DND-41 (cell line): Measurements from ENCODE around the gene PRSS56.
"Not testable (repeated sequence)": the region's sequence is repeated elsewhere in the genome, so short reads cannot be mapped to it uniquely, and the experiment has no call there.

Source experiments
- ATAC-seq: fragments of 200-7000 bp; cut with Tn5 transposase; 3 replicates; pipeline ENCODE4 v1.9.1; 2021; ENCODE audit warnings: low read depth; ENCODE audit not compliant: insufficient read depth
- DNase-seq: peaks from one replicate; pipeline ENCODE4 v3.0.0-alpha.2; 2020
- H2AFZ ChIP-seq: 2 replicates; pipeline ENCODE4 v1.6.0; 2012; ENCODE audit warnings: low read depth, low read length
- H3K27ac ChIP-seq: 2 replicates; pipeline ENCODE4 v1.5.1; 2012; ENCODE audit warnings: low read length, inconsistent platforms
- H3K27me3 ChIP-seq: fragments of 200-600 bp; sonication (generic); 2 replicates; pipeline ENCODE4 v1.6.0; 2012; ENCODE audit warnings: low read length, mild to moderate bottlenecking, inconsistent platforms; ENCODE audit not compliant: insufficient read depth, poor library complexity
- H3K36me3 ChIP-seq: 2 replicates; pipeline ENCODE4 v1.5.1; 2012; ENCODE audit warnings: low read length, inconsistent platforms; ENCODE audit not compliant: insufficient read depth
- H3K4me1 ChIP-seq: 2 replicates; pipeline ENCODE4 v1.5.1; 2012; ENCODE audit warnings: mild to moderate bottlenecking, low read length; ENCODE audit not compliant: insufficient read depth
- H3K4me2 ChIP-seq: 2 replicates; pipeline ENCODE4 v1.6.0; 2012; ENCODE audit warnings: mild to moderate bottlenecking, moderate library complexity, low read length, inconsistent platforms; ENCODE audit not compliant: insufficient read depth
- H3K4me3 ChIP-seq, 2 experiments: fragments of 200-600 bp in 1 of 2; shearing (Covaris generic) in 1 of 2; 2 replicates each; pipeline ENCODE4 v1.5.1; 2012 to 2016; ENCODE audit warnings: inconsistent platforms in 2 of 2, low read length in 2 of 2, mild to moderate bottlenecking in 2 of 2, low read depth in 1 of 2, moderate library complexity in 1 of 2
- H3K79me2 ChIP-seq: 2 replicates; pipeline ENCODE4 v1.6.0; 2012; ENCODE audit warnings: low read length, inconsistent platforms; ENCODE audit not compliant: insufficient read depth
- H3K9ac ChIP-seq: 2 replicates; pipeline ENCODE4 v1.6.0; 2012; ENCODE audit warnings: low read depth, mild to moderate bottlenecking, inconsistent platforms, low read length, moderate library complexity
- H3K9me3 ChIP-seq: 2 replicates; pipeline ENCODE4 v1.5.1; 2012; ENCODE audit warnings: low read length, moderate library complexity, mild to moderate bottlenecking, inconsistent platforms; ENCODE audit not compliant: insufficient read depth, severe bottlenecking
- H4K20me1 ChIP-seq: 2 replicates; pipeline ENCODE4 v1.6.0; 2012; ENCODE audit warnings: low read length; ENCODE audit not compliant: insufficient read depth
- EZH2 ChIP-seq: IDR thresholded peaks from 3 replicates; pipeline ENCODE4 v1.6.1; 2012; ENCODE audit warnings: borderline replicate concordance, low read depth, mild to moderate bottlenecking, moderate library complexity, low read length, inconsistent platforms; ENCODE audit not compliant: severe bottlenecking
- TF ChIP-seq, protein P1 (sequence below): IDR thresholded peaks from 2 replicates; pipeline ENCODE4 v1.5.1; 2012; ENCODE audit warnings: borderline replicate concordance, low read length, moderate library complexity, mild to moderate bottlenecking; ENCODE audit not compliant: poor library complexity, severe bottlenecking; ENCODE audit errors: extremely low read depth

The PRSS56 gene

DNA sequence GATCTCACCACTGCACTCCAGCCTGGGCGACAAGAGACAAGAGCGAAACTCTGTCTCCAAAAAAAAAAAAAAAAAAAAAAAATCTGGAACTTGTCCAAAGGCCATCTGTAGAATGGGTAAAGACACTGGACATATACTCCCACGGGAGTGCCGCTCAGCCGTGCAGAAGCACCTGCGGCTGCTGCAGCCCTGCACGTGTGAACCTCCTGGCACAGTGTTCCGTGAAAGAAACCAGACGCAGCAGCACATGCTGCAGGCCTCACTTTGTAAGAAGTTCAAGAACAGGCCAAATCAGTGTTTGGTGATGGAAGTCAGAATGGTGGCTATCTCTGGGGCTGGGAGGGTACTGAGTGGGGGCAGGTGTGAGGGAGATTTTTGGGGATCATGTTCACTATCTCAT lies 12.2 kb downstream of the PRSS56 start:
- Histone ChIP-seq H3K4me1 (peaks cover 3% of the 10 kb centered on the region; the same call in 1 of the 2 replicates), H3K36me3 (no peaks in the 10 kb centered on the region), H3K4me2 (no peak overlapping the region), H3K4me3 (no peak overlapping the region), H2AFZ (no peak overlapping the region), H3K27ac (no peak overlapping the region), H3K9me3 (peaks cover 2% of the 10 kb centered on the region), H3K9ac (no peak overlapping the region), H4K20me1 (no peaks in the 10 kb centered on the region), H3K27me3 (no peaks in the 10 kb centered on the region), H3K79me2 (no peaks in the 10 kb centered on the region)
- ATAC-seq: no peak
- DNase-seq: no peak
- TF ChIP-seq, protein P1, sequence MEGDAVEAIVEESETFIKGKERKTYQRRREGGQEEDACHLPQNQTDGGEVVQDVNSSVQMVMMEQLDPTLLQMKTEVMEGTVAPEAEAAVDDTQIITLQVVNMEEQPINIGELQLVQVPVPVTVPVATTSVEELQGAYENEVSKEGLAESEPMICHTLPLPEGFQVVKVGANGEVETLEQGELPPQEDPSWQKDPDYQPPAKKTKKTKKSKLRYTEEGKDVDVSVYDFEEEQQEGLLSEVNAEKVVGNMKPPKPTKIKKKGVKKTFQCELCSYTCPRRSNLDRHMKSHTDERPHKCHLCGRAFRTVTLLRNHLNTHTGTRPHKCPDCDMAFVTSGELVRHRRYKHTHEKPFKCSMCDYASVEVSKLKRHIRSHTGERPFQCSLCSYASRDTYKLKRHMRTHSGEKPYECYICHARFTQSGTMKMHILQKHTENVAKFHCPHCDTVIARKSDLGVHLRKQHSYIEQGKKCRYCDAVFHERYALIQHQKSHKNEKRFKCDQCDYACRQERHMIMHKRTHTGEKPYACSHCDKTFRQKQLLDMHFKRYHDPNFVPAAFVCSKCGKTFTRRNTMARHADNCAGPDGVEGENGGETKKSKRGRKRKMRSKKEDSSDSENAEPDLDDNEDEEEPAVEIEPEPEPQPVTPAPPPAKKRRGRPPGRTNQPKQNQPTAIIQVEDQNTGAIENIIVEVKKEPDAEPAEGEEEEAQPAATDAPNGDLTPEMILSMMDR: no peak
- TF ChIP-seq EZH2: no peak

DNA sequence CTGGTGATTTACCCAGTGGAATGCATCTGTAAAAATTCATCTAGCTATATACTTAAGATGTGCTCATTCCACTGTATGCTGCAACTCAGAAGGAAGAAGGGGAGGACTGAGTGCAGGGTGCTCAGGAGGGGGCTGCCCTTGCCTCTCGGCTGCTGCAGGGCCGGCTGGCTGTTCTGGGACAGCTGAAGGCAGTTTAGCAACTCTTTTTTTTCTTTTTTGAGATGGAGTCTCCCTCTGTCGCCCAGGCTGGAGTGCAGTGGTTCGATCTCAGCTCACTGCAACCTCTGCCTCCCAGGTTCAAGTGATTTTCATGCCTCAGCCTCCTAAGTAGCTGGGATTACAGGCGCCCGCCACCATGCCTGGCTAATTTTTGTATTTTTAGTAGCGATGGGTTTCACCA lies 12.6 kb downstream of the PRSS56 start:
- not testable (repeated sequence) for H3K4me2 ChIP-seq, H4K20me1 ChIP-seq, H3K27ac ChIP-seq, H3K36me3 ChIP-seq, H3K9ac ChIP-seq, H3K27me3 ChIP-seq, ATAC-seq, H3K9me3 ChIP-seq, H2AFZ ChIP-seq, H3K4me3 ChIP-seq, DNase-seq, H3K79me2 ChIP-seq, H3K4me1 ChIP-seq

DNA sequence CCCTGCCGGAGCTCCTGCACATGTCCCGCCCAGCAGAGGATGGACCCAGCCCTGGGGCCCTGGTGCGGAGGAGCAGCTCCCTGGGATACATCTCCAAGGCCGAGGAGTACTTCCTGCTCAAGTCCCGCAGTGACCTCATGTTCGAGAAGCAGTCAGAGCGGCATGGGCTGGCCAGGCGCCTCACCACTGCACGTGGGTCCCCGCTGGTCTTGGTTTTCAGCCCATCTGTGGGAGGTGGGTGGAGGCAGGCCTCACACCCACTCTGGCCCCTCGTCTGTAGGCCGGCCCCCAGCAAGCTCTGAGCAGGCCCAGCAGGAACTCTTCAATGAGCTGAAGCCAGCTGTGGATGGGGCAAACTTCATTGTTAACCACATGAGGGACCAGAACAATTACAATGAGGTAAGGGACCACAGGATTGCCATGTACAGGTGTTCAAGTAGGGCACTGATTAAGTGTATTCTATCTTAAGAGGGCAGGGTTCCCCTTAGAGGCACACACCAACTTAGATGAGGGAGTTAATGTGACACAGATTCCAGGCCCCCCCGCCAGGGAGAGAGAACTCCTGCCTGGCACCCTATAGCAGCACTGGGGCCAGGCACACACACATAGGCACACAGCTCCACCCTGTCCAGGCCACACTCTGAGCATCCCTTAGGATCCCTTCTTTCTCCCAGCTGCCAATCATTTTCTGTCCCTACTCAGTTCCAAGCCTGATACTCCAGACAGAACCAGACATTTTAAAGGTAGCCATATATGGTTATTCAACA lies 13.9 kb downstream of the PRSS56 start:
- no peak overlapping the region for H3K4me3 ChIP-seq
- peaks cover 2% of the 10 kb centered on the region for H3K9me3 ChIP-seq
- DNase-seq (no peak), ATAC-seq (peak; percentile 28; the same call in 1 of the 3 replicates)
- no peak overlapping the region for H3K9ac ChIP-seq
- no peak overlapping the region for H3K27ac ChIP-seq
- TF ChIP-seq, protein P1: no peak
- TF ChIP-seq EZH2: no peak
- no peaks in the 10 kb centered on the region for H3K36me3 ChIP-seq
- H3K79me2 ChIP-seq: no peaks in the 10 kb centered on the region
- H2AFZ ChIP-seq: no peak overlapping the region
- H3K4me2 ChIP-seq: no peak overlapping the region
- no peaks in the 10 kb centered on the region for H3K4me1 ChIP-seq
- no peaks in the 10 kb centered on the region for H3K27me3 ChIP-seq
- no peaks in the 10 kb centered on the region for H4K20me1 ChIP-seq

DNA sequence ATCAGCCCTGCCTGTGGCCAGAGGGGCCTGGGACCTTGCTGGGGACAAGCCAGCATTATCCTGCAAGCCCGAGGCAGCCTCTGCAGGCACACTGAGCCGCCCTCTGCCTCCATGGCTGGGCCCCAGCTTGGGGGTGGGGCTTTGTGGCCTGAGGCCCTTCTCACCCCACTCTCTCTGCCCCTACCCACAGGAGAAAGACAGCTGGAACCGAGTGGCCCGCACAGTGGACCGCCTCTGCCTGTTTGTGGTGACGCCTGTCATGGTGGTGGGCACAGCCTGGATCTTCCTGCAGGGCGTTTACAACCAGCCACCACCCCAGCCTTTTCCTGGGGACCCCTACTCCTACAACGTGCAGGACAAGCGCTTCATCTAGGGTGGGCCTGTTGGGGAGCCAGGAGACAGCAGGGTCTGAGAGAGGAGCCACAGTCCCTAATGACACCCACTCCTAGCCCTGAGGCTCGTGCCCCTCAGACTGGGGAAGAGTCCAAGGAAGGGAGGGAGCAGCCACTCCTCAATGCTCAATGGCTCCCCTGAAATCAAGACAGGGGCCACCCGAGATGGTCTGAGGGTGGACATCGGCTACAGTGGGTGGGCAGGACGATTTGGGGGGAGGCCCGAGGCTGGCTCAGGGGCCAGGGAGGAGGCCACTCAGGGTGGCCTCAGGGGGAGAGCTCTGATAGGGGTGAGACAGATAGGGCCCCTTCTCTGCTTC lies 14.9 kb downstream of the PRSS56 start:
- no peak for ATAC-seq
- H3K9me3 ChIP-seq: peaks cover 2% of the 10 kb centered on the region
- TF ChIP-seq, protein P1: no peak
- no peak for TF ChIP-seq EZH2

More for the DNA sequence above, 14.9 kb downstream of the PRSS56 start:
- no peaks in the 10 kb centered on the region for H3K4me1 ChIP-seq
- no peaks in the 10 kb centered on the region for H3K79me2 ChIP-seq
- H3K27me3 ChIP-seq: no peaks in the 10 kb centered on the region
- DNase-seq: no peak
- no peak overlapping the region for H3K4me3 ChIP-seq
- H4K20me1 ChIP-seq: no peaks in the 10 kb centered on the region
- no peak overlapping the region for H3K4me2 ChIP-seq
- no peak overlapping the region for H3K27ac ChIP-seq
- no peak overlapping the region for H2AFZ ChIP-seq
- H3K9ac ChIP-seq: no peak overlapping the region
- no peaks in the 10 kb centered on the region for H3K36me3 ChIP-seq
